HL-60/S4 (cell line): ENCODE measurements around the gene TMEM131L.
"Not testable (repeated sequence)": the region's sequence is repeated elsewhere in the genome, so short reads cannot be mapped to it uniquely, and the experiment has no call there.

Experiments
- in situ Hi-C: fragments of 300-500 bp; cut with MboI; formaldehyde crosslinking; loops from 2 replicates; pipeline ENCODE4 v1.14.3; 2022; ENCODE audit warnings: low sequenced_read_pairs

Gene TMEM131L

DNA sequence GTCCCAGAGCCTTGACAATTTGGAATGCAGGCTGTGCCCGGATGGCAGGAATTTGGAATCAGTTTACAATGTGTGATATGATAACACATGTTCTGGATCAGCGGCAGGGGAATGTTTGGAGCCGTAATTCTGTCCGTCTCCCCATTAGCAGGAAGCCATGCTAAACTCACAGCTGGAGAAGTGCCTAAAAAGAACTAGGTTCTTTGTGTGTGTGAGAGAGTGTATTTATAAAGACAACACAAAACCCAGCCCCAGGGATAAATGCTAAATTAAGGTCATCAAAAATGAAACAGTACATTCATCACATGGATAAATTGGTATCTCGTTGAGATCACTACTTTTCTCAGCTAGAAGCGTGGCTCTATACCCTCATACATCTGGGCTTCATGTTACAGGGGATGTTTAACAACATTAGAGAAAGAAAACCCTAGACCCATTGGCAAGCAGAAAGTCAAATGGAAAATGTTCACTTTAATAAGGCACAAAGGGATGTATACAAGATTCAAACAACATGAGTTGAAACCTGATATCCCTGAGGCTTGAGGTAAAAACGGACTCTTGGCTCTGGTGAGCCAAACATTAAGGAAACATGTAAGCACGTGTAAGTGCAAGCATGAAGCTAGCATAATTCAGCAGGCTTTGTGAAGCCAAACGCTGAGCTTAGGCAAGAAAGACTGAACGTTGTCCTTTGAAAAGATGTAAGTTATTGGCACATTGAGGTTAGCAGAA lies 18.0 kb upstream of the TMEM131L start:
- in situ Hi-C loops = no loop called here

DNA sequence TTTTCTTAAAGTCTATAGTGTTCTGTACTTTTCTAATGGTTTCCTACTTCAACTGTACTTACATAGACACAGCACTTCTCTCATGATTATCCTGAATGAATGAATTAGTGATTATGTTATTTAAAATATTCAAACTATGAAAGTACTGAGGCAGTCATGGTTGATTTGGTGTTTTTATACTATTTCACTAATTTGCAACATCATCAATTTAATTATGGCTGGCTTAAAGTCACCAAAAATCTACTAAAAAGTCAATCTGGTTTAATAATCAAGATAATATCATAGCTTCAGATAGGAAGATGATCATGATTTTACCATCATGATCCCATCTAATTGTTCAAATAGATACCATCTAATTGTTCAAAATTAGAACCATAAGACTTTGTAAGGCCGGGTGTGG lies 16.8 kb upstream of the TMEM131L start:
- in situ Hi-C loops = no loop called here

DNA sequence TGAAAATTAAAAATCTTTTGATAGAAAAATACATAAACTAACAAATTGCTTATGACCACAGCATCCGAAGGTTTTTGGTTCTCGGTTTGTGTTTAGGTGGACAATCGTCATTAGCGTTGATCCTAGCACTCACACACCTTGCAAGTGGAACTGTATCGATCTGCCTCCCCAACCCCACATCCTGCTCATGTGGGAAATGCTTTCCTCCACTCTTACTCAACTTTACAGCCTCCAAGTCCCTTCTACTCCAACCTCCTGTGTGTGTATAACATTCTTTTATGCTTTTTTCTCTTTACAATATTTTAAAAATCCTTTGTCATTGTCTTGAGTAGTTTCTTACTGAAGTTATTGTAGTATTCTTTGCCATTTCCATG lies 15.6 kb upstream of the TMEM131L start:
- in situ Hi-C loops = no loop called here

DNA sequence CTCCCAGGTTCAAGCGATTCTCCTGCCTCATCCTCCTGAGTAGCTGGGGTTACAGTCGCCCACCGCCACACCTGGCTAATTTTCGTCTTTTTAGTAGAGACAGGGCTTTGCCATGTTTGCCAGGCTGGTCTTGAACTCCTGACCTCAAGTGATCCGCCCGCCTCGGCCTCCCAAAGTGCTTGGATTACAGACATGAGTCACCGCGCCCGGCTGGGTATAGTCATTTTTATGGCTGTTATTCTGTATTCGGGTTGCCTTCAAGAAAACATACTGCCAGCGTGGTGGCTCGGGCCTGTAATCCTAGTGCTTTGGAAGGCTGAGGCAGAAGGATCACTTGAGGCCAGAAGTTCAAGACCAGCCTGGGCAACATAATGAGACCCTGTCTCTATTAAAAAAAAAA lies 15.0 kb upstream of the TMEM131L start:
- in situ Hi-C loops = not testable (repeated sequence)

DNA sequence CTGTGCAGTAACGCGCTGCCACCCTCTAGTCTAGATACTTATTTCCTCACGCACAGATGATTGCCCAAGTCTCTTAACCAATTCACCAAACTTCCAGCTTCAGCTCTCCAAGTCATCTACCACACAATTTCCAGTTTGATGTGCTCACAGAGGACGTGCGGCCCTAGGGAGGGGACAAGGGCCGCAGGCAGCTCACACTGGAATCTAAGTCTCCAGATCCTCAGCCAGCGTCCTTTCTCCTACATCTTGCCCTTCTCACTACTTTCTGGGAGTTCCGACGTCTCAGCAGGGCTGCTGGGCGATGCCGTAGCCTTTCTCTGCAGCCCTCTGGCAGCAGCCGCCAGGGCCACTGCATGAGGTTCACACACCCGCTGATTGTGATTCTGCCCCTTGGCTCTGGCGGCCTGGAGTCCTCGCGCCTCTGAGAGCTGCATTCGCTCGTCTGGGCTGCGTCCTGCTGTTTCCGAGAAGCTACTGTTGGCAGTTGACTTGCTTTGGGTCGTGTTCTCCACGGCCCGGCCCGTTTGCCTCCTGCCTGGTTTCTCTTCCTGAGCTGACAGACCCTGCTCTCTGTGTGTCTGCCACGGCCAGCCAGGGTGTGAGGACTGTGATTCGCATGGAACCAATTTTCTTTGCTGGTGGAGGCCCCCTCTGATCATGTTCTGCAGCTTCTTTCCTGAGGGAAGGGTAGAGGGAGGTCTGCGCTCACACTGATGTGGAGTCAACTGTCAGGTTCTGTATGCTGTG lies 14.1 kb upstream of the TMEM131L start:
- in situ Hi-C loops = no loop called here

DNA sequence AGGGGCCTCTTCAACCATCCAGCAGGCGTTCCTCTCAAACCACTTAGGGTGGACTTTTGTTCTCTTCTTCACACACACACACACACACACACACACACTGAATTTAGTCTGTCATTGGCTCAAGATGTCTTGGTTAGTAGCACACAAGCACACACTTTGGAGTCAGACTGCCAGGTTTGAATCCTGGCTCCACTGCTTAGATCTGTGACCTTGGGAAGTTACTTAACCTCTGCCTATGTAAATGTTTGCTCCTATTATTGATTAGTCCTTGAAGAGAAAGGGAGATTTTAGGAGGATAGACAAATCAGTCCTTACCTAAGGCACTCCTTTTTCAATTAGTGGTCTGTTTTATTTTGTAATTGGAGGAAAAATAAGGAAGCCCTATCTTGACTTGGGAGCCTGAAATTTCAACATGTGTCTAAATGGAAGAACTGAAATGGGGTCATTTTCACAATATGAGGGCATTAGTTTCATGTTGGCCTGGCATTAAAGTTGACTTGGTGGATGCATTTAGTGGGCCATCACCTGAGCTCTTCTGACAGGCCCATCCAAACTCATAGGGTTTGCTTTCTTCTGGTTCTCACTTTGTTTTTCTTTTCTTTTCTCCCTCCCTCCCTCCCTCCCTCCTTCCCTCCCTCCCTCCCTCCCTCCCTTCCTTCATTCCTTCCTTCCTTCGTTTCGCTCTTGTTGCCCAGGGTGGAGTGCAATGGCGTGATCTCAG lies 13.3 kb upstream of the TMEM131L start:
- in situ Hi-C loops = no loop called here

DNA sequence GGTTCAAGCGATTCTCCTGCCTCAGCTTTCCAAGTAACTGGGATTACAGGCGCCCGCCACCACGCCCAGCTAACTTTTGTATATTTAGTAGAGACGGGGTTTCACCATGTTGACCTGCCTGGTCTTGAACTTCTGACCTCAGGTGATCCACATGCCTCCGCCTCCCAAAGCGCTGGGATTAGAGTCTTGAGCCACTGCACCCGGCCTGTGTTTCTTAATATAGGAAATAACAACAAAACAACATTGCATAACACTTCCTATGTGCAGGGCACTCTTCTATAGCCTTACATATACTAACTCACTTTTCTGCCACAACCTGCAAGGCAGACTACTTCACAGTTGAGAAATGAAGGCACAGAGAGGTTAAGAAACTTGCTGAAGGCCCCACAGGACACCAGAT lies 12.8 kb upstream of the TMEM131L start:
- in situ Hi-C loops = no loop called here

DNA sequence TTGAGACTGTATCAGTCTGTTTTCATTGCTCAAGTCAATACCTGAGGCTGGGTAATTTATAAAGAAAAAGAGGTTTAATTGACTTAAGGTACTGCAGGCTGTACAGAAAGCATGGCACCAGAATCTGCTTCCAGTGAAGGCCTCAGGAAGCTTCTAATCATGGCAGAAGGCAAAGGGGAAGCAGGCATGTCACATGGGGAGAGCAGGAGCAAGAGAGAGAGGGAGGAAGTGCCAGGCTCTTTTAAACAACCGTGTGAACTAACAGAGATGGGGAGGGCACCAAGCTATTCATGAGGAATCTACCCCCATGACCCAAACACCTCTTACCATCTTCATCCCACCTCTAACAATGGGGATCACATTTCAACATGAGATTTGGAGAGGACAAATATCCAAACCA lies 7.2 kb upstream of the TMEM131L start:
- in situ Hi-C loops = no loop called here

DNA sequence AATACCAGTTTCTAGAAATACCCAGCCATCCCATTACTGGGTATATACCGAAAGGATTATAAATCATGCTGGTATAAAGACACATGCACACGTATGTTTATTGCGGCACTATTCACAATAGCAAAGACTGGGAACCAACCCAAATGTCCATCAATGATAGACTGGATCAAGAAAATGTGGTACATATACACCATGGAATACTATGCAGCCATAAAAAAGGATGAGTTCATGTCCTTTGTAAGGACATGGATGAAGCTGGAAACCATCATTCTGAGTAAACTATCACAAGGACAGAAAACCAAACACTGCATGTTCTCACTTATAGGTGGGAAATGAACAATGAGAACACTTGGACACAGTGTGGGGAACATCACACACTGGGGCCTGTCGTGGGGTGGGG lies 4.6 kb upstream of the TMEM131L start:
- in situ Hi-C loops = not testable (repeated sequence)

DNA sequence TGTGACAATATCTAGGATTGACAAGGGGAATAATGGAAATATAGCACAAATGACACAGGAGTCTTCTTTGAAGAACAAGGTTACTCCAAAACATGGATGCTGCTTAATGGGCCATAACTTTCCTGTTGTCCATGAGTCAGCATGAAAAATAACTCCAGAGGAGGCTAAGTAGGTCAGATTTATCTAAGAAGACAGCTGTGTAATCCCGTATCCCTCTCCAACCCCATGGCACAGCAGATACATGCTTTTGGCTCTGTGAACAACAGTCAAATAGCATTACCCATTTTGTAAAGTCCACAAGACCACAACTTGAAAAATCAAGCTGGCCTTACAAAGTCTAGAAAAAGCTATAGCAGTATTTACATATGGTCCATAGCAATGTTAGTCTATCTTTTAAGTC lies 2.1 kb upstream of the TMEM131L start:
- in situ Hi-C loops = no loop called here

DNA sequence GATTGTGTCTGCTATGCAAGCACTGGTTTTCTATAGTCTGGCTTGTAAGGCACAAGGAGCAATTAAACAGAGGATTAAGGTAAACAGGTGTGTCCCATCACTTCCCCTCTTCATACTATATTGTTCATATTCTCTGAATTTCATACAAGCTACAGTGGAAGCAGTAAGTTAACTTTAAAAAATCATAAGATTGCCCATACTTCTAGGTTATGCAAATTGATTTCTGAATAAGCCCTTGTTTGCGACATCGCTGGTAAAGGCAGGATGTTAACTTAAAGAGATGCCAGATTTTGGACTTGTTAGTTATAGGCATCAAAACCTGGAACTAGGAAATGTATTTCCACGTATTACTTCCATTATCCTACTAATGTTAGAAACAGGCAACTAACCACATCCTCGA lies 1.0 kb upstream of the TMEM131L start:
- in situ Hi-C loops = no loop called here

DNA sequence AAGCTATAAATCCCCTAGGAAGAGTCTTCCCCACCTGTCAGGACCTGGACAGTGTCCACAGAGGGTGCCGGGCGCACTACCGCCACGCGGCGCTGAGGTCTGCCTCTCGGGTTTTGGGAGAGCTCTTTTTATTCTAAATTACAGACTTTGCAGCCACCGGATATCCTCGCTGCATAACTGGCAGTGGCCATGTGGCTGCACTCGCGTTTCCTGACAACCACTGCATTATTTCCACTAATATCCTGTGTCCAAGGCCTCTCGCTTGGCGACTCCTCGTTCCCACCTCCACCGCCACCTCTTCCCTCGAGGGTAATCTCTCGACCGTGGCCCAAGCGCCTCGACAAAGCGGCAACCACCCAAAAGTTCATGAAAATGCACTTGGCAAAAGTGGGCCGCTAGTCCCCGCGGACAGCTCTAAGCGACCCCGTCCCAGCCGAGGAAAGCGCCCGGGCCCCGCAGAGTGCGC lies 512 bp upstream of the TMEM131L start:
- in situ Hi-C loops = no loop called here

DNA sequence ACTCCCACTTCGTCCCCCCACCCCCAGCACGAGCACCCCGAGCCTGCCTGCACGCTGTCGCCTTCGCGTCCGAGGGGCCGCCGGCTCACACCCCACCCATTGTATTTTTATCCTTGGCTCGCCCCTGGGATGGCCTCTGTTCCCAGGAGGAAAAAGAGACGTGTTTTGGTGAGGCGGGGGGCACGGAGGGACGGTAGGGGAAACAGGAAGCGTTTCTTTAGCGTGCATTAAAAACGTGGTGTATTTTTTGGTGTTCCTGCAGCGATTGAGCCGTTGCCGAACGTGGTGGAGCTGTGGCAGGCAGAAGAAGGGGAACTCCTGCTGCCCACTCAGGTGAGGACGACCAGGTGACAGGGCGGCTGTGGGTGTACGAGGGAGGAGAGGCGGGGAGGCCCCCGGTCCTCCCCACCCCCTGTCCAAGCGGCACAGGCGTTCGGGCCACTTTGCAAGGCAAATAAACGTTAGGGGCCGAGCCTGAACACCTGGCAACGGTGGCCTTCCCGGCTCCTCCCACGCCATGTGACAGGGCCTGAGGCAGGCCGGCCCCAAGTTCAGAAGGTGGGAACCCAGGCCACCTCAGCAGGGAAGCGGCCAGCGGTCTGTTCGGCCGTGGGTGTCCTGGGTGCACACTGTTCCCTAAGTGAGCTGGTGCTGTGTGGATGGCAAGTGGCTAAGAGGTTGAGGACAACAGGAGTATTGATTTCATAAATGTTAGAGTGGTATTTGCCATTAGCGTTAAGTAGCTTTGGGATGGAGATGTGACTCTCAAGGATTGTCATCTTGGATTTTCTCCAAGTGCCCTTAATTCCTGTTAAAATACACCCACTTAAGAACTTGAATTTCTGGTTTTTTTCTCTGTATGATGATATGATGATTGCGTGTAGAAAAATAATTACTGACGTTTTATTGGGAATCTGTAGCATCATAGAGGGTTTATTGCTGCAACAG lies 1.1 kb downstream of the TMEM131L start:
- in situ Hi-C loops = no loop called here

DNA sequence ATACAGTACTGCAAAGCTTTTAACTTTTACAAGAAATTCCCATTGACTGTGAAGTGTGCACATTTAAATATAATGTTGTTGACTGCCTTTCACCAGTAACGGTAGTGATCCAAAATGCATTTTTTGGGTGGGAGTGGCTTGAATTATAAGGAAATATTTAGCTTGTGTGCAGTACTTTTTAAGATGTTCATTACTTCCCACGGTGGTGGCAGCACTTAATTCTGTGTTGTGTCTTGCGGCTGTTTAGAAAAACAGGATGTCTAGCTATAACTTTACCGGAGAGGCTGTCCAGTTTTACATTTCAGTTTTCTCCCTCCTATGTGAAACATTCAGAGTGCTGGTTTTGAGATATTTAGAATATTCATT lies 1.7 kb downstream of the TMEM131L start:
- in situ Hi-C loops = no loop called here

DNA sequence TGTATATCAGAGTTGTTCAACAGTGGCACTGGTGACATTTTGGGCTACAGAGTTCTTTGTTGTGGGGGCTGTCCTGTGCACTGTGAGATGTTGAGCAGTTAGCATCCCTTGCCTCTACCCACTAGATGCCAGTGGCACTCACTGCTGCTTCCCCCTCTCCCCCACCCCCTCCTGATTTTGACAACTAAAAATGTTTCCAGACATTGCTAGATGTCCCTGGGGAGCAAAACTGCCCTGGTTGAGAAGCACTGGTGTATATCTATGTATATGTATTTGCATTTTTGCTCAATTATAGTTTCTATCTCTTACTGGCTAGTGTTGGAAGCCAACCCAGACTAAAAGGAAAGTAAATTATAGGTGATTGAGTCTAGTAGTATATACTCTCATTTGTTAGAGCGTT lies 2.4 kb downstream of the TMEM131L start:
- in situ Hi-C loops = no loop called here

DNA sequence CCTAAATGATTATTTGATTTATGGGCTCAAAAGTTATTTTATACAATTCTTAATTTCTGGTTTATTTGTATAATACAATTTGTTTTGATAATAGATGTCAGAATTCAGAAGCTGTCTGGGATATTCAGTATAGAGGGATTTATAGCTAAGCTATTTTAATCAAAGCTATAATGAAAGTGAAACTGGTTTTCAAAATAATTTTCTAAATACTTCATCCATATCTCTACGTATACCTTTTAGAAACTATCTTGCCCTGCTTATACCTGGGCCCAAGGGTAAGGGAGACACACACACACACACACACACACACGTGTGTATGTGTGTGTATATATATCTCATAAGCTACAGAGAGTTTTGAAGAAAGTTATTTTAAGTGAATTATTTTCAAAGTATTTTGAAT lies 2.9 kb downstream of the TMEM131L start:
- in situ Hi-C loops = no loop called here

DNA sequence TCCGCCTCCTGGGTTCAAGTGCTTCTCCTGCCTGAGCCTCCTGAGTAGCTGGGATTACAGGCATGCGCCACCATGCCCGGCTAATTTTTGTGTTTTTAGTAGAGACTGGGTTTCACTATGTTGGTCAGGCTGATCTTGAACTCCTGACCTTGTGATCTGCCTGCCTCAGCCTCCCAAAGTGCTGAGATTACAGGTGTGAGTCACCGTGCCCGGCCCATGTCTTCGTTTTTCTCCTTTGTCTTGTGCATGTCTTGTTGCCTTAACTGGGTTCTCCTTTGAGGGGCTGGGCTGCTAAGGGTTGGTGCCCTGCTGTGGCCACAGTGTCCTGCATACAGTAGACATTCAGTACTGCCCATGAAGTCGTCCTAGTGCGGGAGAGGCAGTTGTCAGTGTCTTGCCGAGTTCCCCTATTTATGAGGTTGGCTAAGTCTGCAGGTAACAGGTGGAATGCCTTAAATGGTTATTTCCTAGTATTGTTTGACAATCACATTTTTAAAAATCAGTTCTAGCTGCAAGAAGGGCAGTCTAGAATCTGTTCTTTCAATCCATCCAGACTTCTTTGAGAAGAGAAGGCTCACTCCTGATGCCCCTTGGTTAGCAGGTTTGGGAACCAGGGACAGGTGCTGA lies 5.0 kb downstream of the TMEM131L start:
- in situ Hi-C loops = not testable (repeated sequence)

DNA sequence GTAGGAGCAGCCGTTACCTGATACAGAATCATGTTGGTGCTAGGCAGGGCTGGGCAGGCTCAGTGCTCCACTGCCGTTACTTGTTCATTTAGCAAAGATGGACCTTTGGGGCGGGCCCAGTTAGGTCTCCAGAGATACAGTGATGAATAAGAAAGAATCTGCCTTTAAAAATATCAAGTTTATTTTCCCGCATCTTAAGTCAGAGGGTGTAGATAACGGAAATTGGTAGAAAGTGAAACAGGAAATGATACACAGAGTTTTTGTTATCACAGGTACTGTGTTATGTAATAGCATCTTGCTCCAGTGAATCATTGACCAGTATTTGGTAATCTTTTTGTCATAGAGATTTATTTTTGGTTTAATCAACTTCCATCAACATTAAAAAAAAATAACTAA lies 5.5 kb downstream of the TMEM131L start:
- in situ Hi-C loops = no loop called here

DNA sequence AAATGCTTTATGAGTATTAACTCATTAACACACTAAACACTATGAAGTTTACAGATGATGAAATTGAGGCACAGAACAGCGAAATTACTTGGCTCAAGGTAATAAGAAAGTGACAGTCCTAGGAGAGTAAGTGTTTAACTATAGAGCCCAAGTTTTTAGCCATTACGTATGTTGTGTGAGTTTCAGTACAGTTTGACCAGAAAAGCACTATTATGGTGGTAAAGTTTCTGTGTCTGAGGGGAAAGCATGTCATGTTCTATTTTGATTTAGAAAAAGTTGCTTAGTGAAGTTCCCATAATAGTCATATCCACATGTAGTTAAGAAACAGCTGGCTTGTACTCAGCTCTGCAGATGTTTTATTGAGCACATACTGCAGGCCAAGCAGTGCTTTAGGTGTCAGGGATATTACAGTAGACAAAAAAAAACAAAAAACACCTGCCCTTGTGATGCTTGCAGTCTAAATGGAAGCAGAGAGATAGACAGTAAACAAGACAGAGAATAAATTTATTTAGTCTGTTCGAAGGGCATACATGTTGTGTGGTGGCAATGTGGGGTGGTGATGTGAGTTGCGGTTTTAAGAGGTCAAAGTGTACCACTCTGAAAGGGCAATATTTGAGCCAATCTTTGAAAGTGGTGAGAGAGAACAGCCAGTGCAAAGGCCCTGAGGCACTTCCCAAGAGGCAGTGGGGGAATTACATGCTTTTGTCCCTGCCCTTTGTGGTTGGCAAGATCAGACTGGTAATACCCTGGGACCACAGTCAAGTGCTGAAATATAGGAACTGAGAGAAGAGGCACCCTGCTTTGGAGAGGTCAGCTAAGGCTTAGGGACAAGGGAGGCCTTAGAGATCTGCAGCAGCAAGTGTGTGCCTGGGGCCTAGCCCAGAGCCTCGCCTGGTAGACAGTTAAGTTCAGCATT lies 6.2 kb downstream of the TMEM131L start:
- in situ Hi-C loops = no loop called here
